ENCODE results near the gene FARS2.

The FARS2 gene

GRCh38 chr6:5333658-5334057 lies 72.3 kb downstream of the FARS2 start:
- TF ChIP-seq CTCF (IDR thresholded peaks at IDR 0.05; ENCODE audit: low read depth, low read length): no peak
- H3K4me3 ChIP-seq (ENCODE audit: low read depth, low read length): no peak overlapping the region

- H3K4me3 ChIP-seq (ENCODE audit: low read depth, low read length): no peak overlapping the region
- no peak for TF ChIP-seq CTCF (IDR thresholded peaks at IDR 0.05; ENCODE audit: low read depth, low read length)
Observed at GRCh38 chr6:5334341-5334740, 73.0 kb downstream of the FARS2 start.

GRCh38 chr6:5335020-5335419 lies 73.7 kb downstream of the FARS2 start:
- no peak overlapping the region for H3K4me3 ChIP-seq (ENCODE audit: low read depth, low read length)
- no peak for TF ChIP-seq CTCF (IDR thresholded peaks at IDR 0.05; ENCODE audit: low read depth, low read length)

GRCh38 chr6:5337573-5337972 lies 76.3 kb downstream of the FARS2 start:
- no peak for TF ChIP-seq CTCF (IDR thresholded peaks at IDR 0.05; ENCODE audit: low read depth, low read length)
- no peak overlapping the region for H3K4me3 ChIP-seq (ENCODE audit: low read depth, low read length)

- no peak overlapping the region for H3K4me3 ChIP-seq (ENCODE audit: low read depth, low read length)
- no peak for TF ChIP-seq CTCF (IDR thresholded peaks at IDR 0.05; ENCODE audit: low read depth, low read length)
Observed at GRCh38 chr6:5338177-5338960, 77.1 kb downstream of the FARS2 start.

- no peak for TF ChIP-seq CTCF (IDR thresholded peaks at IDR 0.05; ENCODE audit: low read depth, low read length)
- no peak overlapping the region for H3K4me3 ChIP-seq (ENCODE audit: low read depth, low read length)
Observed at GRCh38 chr6:5339786-5340185, 78.5 kb downstream of the FARS2 start.

GRCh38 chr6:5341845-5342244 lies 80.5 kb downstream of the FARS2 start:
- TF ChIP-seq CTCF (IDR thresholded peaks at IDR 0.05; ENCODE audit: low read depth, low read length): no peak
- no peak overlapping the region for H3K4me3 ChIP-seq (ENCODE audit: low read depth, low read length)

Measured in WI38 (cell line).